Inferior parietal cortex (tissue), 1 donor: ENCODE results near the gene CNN1.
A peak's percentile ranks its signal among the peaks of the same experiment; 100 is the strongest.

Source experiments
- DNase-seq: peaks from one replicate; pipeline ENCODE4 v3.0.0-alpha.2; 2016; ENCODE audit errors: extremely low spot score

Gene CNN1

DNA sequence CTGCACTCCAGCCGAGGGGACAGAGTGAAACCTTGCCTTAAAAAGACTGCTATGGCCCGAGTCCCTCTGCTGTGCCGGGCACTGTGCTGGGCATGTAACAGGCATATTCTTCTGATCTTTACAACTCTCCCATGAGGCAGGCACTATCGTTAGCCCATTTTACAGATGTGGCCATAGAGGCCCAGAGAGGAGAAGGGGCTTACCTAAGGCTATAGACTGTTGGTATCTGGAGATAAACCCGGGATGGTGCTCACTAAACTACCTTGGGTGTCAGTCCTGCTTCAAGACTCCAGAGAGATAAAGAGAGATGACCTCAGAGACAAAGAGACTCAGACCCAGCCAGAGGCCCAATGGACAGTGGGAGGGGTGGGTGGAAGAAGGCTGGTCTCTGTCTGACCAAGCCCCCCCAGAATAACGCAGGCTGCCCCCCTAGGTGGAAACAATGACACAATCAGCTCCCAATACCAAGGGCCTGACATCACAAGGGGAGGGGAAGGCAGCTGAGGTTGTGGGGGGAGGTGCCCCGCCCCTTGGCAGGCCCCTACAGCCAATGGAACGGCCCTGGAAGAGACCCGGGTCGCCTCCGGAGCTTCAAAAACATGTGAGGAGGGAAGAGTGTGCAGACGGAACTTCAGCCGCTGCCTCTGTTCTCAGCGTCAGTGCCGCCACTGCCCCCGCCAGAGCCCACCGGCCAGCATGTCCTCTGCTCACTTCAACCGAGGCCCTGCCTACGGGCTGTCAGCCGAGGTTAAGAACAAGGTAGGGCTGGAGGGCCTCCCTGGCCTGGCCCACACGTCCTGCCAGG is at the start of gene CNN1:
TSS of gene CNN1 (plus strand) at position 620 of the 805 bp plus-strand sequence. CDS start at position 697, 77 bp downstream.
- DNase-seq, result no peak

DNA sequence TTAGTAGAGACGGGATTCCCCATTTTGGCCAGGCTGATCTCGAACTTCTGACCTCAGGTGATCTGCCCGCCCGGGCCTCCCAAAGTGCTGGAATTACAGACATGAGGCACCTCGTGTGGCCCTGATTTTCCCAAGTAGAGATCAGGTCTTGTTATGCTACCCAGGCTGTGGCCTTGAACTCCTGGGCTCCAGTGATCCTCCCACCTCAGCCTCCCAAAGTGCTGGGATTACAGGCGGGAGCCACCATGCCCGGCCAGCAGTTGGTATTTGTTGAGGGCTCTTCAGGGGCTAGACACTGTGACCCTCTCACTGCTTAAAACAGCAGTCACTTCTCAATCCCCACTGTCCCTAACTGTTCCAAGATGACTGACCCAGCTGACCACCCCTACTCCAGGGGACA is 49.3 kb upstream of the CNN1 start:
- no peak for DNase-seq

DNA sequence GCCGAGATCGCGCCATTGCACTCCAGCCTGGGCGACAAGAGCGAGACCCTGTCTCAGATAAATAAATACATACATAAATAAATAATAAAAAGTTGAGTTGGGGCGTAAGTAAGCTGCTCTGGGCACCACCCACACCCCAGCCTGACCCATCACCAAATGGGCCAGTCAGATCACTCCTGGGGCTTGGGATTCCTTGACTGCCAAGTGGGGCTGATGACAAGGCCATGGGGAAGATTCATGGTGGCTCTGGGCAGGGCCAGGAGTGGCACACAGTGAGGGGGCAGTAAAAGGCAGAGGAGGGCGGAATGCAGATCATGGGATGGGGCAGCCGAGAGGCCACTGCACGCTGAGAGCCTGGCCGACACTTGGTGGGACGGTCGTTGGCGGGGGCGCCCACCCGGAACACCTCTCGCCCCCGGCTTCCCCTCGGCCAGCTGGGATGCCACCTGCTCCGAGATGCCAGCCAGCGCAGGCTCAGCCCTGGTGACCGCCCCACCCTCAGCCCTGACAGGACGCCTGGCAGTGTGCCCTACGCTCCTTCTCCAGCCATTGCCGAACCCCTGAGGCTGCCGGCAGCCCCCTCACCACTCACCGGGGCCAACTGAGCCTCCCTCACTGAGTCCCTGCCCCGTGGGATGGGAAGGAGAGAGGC is 43.9 kb upstream of the CNN1 start:
- no peak for DNase-seq

DNA sequence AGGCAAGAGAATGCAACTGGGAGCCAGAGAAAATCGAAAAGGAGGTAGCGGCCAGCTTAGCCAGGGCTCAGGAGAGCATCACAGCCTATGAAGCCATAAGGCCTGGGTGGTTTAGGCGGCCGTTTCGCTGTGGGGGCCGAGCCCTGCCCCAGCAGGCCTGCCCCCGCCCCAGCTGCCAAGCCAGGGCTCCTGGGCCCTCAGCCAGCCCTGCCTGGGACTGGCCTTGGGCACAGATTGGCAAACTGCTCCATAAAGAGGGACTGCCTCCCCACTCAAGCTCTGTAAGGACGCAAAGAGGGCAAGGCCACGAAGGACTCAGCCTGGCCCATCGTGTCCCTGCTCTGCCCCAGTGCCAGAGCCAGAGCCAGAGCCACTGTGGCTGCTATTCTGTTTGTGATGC is 43.2 kb upstream of the CNN1 start:
- DNase-seq, result no peak

DNA sequence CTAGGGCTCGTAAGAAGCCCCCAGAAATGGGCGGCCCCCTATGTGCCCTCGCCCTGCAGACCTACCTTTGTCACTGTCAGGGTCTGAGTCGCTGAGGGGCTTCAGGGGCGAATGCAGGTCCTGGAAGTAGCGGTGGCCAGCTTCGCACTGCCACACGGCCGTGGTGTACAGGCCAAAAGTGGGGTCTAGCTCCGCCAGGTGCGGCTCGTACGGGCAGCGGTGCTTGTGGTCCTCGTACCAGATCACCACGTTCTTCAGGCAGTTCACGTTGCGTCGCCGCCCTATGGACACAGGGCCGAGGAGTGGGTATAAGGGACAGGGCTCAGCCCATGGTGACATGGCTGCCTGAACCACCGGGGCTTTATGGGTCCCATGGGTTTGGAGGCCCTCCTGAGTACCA is 42.8 kb upstream of the CNN1 start:
- no peak for DNase-seq

DNA sequence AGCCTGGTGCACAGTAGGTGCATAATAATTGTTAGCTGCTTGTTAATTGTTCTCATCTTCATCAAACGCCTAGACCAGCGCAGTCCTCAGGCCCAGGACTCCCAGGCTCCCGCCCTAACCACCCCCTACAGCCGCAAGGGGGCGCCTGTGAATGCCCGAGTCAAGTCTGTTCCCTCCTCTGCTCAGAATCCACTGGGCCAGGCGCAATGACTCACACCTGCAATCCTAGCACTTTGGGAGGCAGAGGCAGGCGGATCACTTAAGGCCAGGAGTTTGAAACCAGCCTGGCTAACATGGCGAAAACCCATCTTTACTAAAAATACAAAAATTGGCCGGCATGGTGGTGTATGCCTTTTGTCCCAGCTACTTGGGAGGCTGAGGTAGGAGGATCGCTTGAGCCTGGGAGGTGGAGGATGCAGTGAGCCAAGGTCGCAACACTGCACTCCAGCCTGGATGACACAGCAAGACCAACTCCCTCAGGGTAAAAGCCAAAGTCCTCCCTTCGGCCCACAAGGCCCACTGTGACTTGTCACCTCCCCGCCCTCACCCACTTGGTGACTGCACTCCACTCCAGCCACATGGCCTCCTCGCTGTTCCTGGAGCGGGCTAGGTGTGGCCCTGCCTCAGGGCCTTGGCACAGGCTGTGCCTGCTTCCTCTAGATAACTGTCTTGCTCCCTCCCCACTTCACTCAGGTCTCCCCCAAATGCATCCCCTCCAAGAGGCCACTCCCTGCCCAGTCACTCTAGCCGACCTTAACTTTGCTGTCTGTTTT is 42.1 kb upstream of the CNN1 start:
- peak; percentile 57 for DNase-seq

DNA sequence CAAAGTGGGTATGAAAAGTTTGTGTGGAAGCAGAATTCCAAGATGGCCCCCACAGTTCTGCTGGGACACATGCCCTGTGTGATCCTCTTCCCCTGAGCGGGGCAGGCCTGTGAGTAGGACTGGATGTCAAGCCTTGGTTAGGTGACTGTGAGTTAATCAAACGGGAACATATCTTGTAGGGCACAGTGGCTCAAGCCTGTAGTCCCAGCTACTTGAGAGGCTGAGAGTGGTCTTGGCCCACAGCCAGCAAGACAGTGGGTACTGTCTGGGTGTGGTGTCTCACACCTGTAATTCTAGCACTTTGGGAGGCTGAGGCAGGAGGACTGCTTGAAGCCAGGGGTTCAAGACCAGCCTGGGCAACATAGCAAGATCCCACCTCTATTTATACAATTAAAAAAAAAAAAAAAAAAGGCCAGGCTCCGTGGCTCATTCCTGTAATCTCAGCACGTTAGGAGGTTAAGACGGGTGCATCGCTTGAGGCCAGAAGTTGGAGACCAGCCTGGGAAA is 39.4 kb upstream of the CNN1 start:
- DNase-seq, result no peak

DNA sequence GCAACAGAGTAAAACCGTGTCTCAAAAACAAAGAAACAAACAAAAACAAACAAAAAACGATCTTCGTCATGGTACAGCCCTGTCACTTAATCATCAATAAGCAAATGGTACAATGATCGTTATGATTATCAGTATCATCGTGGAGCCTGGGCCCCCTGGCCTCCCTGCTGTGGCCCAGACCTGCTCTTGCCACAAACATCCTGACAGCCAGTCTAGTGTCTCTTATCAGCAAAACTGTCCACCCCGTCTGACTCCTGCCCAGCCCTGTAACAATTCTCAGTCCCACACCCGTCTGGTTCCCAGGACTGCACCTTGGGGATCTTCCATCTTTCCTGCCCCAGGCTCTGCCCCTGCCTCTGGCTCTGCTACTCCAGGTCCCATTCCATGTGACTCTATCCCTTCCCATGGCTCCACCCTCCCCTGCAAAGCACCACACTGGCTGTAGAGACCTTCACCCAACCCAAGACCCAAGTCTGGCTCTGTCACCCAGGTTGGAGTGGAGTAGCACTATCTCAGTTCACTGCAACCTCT is 38.7 kb upstream of the CNN1 start:
- DNase-seq, result no peak

DNA sequence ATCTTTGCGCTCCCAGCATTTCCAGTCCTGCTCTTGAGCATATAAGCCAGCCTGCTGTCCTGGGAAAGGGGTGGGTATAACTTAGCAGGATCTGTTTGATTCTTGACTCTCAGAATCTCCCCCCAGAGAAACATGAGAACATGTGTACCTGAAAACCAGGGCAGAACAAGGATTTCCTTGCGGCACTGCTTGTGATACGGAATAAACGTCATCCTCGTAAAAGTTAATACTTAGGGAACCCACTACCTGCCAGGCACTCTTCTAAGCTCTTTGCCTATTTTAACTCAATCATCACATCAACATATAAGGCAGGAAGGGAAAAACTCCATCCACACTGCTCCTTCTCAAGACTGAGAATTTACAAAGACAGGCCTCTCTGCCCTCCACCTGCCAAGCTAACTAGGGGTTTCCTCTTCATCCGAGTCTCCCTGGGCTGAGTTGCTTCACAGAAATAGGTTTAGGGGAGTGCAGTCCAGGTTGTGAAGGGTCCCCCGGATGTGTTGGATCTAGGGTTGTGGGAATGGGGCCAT is 34.1 kb upstream of the CNN1 start:
- DNase-seq, result no peak

DNA sequence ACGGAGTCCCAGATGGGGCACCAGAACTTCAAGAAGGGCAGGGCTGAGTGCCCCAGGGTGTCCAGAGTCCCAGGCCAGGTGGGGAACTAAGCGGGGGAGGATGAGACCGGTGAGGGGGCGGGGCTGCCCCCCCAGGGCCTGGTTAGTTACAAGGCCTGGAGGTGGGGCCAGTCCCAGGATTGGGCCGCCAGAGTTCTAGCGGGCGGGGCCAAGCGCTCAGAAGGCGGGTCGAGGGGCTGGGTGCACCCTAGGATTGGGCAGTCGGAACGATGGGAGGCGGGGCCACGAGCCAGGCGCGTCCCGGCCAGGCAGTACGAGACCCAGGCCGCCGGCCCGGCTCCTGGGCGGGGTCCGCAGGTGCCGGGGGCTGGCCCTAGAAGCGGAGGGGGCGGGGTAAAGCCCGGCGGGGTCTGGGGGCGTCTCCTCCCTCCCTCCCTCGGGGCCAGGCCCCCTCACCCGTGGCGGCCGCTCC is 33.6 kb upstream of the CNN1 start:
- DNase-seq, result peak; percentile 93

DNA sequence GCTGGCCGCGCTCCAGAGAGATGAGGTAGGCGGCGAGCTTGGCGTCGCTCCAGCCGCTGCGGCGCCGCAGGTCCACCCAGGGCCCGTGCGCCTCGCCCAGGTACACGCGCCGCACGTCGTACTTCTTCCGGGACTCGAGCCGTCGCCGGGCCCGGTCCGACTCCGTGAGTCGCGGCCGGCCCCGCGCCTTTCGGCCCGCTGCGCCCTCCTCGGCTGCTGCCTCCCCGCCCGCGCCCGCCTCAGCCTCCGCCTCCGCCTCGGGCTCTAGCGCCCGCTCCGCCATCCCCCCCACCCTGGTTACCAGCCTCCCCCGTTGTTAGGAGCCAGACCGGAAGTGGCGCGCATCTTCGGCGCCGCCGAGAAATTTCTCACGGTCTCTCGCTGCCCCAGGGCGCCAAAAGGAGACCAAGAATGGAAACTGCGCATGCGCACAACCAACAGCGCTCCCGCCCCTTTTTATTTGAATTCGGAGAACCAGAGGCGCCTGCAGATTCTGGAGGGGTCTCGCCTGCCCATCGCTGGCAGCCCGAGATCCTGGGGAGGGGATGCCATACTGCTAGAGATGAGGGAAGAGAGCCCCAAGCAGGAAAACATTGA is 33.0 kb upstream of the CNN1 start, which contains the start of gene ZNF653:
TSS of gene ZNF653 (minus strand) at position 336 of the 597 bp plus-strand sequence. CDS start at position 283, 53 bp downstream.
- DNase-seq, result peak; percentile 97

DNA sequence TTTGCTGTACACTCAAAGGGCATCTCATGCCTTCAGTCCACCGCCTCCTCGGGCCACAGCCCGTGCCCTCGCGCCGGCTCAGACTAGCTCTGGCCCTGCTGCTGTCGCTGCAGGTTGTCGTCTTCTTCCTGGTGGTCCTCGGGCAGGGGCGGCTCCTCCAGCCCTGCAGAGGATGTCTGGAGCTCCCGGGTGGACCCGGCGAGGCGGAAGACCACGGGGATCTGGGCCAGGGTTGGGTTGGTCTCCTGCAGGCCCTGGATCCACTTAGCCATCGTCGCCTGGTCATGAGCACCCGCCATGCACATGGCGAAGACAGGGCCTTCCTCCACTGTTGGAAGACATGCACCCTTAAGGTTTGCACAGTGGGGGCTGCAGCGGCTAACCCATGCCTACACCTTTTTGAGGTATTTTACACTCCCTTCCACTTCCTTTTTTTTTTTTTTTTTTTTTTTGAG is 32.5 kb upstream of the CNN1 start:
- no peak for DNase-seq

DNA sequence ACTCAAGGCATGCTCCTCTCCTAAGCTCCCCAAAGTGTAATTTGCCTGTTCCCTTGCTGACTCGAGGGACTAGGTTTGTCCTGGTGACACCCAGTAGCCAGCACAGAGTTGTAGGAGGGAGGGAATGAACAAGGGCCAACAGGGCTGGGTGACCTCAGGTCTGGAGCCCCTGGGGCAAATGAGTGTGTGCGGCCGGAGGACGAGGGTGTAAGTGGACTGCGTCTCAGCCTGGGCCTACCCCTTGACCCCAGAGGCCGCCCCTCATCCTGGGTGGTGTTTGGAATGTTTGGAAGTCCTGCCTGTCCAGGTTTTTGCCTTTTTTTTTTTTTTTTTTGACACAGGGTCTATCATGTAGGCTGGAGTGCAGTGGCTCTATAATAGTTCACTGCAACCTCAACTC is 31.7 kb upstream of the CNN1 start:
- no peak for DNase-seq

DNA sequence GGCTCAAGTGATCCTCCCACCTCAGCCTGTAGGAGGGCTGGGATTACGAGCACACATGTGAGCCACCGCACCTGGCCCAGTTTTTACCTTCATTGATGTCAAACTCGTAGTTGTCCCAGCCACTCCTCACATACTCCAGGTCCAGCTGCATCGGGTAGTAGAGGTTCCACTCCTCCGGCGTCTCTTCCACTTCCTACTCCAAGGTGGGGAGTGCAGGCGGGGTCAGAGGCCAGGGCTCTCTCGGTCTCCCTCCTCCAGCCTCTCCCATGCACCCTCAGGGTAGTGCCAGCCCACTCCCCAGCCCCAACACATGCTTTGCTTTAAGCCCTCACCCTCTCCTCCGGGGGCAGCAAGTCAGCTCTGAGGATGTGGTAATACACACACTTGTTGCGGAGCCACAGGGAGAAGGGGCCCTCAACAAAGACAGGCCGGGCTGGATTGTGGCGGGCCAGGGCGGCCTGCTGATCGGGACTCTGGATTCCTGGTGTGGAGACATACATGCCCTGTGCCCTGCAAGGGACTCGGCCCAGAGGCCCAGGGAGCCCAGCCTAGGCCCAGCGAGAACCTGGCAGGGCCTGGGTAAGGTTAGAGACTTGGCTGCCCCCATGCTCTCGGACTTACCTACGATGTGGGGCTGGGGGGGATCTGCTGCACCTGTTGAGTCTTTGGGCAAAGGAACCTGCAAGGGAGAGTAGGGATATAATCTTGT is 31.1 kb upstream of the CNN1 start:
- DNase-seq, result no peak

DNA sequence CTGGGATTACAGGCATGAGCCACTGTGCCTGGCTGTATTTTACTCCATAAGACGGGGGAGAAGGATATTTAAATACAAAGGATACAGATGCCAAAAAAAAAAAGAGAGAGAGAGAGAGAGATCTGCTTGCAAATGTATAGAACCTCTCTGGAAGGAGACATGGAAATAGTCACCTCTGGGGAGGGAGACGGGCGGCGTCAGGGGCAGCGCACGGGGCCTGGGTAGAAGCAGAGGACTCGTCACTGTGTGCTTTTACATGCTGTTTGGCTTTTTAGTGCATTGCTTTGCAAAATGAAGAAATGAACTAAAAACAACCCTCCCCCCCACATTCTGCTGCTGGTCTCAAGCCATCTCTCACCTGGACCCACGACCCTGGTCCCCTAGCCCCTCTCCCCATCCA is 28.2 kb upstream of the CNN1 start:
- no peak for DNase-seq

DNA sequence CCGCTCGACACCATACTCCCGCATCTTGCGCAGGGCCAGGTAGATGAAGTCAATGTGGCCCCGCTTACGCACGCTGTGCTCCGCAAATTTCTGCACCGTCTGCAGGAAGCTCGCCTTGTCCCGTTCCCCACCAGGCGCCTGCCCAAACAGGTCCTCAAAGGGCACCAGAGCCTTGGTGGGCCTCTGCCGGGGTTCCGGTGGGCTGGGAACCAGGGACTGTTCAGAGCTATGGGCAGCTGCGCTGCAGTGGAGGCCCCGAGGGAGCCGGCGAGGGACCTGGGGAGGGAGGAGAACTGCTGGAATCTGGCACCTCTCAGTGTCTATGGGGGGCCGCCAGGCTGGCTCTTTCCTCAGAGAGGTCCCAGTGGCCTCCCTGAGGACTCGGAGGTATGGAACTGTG is 24.7 kb upstream of the CNN1 start:
- no peak for DNase-seq

DNA sequence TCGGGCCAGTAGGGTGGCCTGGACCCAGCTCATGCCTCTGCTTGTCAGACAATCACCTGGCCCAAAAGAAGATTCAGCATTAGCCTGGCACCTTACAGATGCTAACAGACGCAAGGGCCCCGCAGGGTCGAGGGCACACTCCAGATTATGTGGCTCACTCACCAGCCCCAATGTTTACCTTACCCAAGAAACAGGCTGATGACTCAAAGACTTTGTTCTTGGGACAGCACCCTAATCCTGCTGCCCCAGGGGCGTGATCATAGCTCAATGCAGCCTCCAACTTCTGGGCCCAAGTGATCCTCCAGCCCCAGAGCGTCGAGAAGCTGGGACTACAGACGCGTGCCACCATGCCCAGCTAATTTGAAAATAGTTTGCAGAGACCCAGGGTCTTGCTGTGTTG is 19.5 kb upstream of the CNN1 start:
- no peak for DNase-seq

DNA sequence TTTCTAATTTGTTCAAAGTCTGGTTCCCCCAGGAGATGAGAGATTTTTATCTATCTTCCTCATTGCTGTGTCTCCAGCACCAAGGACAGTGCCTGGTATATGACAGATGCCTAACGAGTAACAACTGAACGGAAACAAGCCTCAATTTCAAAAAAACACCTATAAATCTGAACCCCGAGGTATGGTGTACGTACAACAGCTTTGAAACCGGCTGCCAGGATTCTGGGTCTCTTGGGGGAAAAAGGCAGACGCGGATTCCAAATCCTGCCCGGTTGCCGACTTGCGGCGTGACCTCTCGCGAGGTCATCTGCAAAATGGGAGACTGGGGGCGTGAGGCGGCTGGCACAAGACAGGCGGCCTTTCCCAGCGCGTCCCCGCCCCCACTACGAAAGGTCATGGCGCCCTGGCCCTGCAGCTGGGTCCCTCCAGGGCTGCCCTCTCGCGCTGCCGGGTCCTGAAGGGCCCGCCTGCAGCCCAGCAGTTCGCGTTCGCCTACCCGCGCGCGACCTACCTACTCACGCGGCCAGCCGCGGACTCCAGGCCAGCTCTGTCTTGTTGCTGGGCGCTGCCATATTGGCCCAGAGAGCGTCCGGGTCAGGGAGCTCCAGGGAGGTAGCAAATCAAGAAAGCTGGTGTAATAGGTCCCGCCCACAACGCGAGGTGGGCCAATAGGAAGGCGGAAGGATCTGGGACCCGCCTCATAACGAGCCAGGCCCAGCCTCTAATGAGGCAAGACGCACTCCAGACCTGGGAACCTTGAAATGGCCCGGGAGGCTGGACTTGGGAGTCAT is 9.9 kb upstream of the CNN1 start, which contains the start of gene ECSIT:
TSS of gene ECSIT (minus strand) at position 584 of the 791 bp plus-strand sequence. CDS start 9,964 bp downstream, outside the sequence.
- DNase-seq, result peak; percentile 98

DNA sequence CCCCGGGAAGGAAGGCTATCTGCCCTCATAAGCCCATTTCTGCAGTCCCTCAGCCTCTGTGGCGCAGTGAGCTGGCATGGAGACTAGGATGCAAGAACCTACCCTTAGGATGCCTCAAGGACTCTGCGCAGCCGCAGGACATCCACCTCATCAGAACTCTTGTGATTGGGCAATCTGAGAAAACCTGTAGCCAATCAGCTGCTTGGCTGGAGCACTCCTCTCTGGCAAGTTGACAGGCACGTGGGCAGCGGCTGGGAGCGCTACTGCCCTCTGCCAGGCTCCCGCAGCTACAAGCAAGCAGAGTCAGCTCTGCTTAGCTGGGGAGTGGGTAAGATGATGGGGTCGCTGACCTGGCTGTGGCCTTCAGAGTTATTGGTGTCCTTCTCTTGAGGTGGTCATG is 8.2 kb upstream of the CNN1 start:
- peak; percentile 97 for DNase-seq
